GM23338 (cell line): Measurements from ENCODE around the gene CPLX1.

Experiments used
- CREB1 ChIP-seq: fragments of 250-450 bp; sonication (Bioruptor Pico); IDR thresholded peaks from 2 replicates; pipeline ENCODE4 v1.5.0; 2020; ENCODE audit warnings: low read depth, mild to moderate bottlenecking, moderate library complexity
- EZH2phosphoT487 ChIP-seq: fragments of 200-600 bp; sonication (generic); IDR thresholded peaks from one replicate; pipeline ENCODE4 v1.8.1; 2018; ENCODE audit warnings: antibody characterized with exemption; ENCODE audit not compliant: unreplicated experiment
- POLR2AphosphoS5 ChIP-seq: IDR thresholded peaks from 2 replicates; pipeline ENCODE4 v1.6.1; 2016; ENCODE audit warnings: antibody characterized with exemption, low read depth
- TF ChIP-seq, protein P1 (sequence below), 2 experiments: fragments of 200-600 bp in 1 of 2; sonication (generic) in 1 of 2; conservative IDR thresholded peaks; 2 replicates each; pipeline versions ENCODE4 v1.5.1 to v1.6.1; 2016 to 2017; ENCODE audit warnings: antibody characterized with exemption in 2 of 2, low read depth in 2 of 2, mild to moderate bottlenecking in 2 of 2, moderate library complexity in 1 of 2

DNA sequence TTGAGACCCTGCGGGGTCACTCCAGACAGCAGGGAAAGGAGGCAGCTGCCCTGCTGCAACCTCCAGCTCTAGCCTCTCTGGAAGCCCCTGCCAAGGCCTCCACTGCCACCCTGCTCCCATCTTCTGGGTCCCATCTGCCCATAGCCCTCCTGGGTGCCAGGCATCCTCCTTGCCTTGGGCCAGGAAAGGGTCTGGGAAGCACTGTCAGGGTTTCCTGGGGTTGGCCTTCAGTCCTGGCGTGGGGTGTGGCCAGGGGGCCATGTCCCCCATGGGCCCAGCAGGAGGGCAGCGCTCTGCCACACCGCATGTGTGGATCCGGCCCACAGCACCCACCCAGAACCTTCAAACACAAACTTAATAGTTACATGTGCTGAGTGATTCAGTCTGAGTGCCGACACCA, 3.4 kb upstream of the CPLX1 start:
- TF ChIP-seq, protein P1, sequence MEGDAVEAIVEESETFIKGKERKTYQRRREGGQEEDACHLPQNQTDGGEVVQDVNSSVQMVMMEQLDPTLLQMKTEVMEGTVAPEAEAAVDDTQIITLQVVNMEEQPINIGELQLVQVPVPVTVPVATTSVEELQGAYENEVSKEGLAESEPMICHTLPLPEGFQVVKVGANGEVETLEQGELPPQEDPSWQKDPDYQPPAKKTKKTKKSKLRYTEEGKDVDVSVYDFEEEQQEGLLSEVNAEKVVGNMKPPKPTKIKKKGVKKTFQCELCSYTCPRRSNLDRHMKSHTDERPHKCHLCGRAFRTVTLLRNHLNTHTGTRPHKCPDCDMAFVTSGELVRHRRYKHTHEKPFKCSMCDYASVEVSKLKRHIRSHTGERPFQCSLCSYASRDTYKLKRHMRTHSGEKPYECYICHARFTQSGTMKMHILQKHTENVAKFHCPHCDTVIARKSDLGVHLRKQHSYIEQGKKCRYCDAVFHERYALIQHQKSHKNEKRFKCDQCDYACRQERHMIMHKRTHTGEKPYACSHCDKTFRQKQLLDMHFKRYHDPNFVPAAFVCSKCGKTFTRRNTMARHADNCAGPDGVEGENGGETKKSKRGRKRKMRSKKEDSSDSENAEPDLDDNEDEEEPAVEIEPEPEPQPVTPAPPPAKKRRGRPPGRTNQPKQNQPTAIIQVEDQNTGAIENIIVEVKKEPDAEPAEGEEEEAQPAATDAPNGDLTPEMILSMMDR (conservative IDR thresholded peaks at IDR 0.05; ENCODE audit: low read depth in 2 of 2) = no peak
- TF ChIP-seq CREB1 (CRISPR knock-in tag) (no peak), EZH2phosphoT487 (no peak), POLR2AphosphoS5 (no peak)
